Adrenal gland (tissue), 12 donors: ENCODE data around the gene VGLL4. TPM values are rescaled to one million over a fixed set of nuclear protein-coding genes. Genes with fewer than 3 reads are reported as not detected.
"Not testable (repeated sequence)": the region's sequence is repeated elsewhere in the genome, so short reads cannot be mapped to it uniquely, and the experiment has no call there.

Experiments used
- DNase-seq, 7 donors: peaks; one replicate each; pipeline ENCODE4 v3.0.0-alpha.2; 2019 to 2020
- H3K27ac ChIP-seq, 5 donors: fragments of 200-600 bp; sonication (generic) in 4 of 5; 1 replicate in 3 of 5; 2 replicates in 2 of 5; pipeline versions ENCODE4 v1.5.1 to v1.8.0; 2016 to 2020; ENCODE audit warnings: mild to moderate bottlenecking in 1 of 5
- H3K27me3 ChIP-seq: fragments of 200-600 bp; 2 replicates; pipeline ENCODE4 v1.8.0; 2021
- H3K36me3 ChIP-seq, 2 donors: fragments of 200-600 bp; replicated peaks in 1 of 2; 1 replicate in 1 of 2; 2 replicates in 1 of 2; pipeline versions ENCODE4 v1.5.1 to v1.8.0; 2018 to 2022
- H3K4me1 ChIP-seq, 2 donors: fragments of 200-600 bp; replicated peaks in 1 of 2; 1 replicate in 1 of 2; 2 replicates in 1 of 2; pipeline versions ENCODE4 v1.5.1 to v1.8.0; 2018 to 2021
- H3K4me3 ChIP-seq, 4 donors: fragments of 200-600 bp; sonication (generic) in 3 of 4; one replicate each; pipeline ENCODE4 v1.5.1; 2016 to 2018
- H3K9me3 ChIP-seq, 3 donors: fragments of 200-600 bp; sonication (generic) in 1 of 3; replicated peaks in 1 of 3; 1 replicate in 2 of 3; 2 replicates in 1 of 3; pipeline versions ENCODE4 v1.5.1 to v1.8.0; 2016 to 2021
- POLR2A ChIP-seq, 2 donors: fragments of 450-650 bp; IDR thresholded peaks; one replicate each; pipeline ENCODE4 v1.6.1; 2017; ENCODE audit warnings: antibody characterized with exemption in 2 of 2, mild to moderate bottlenecking in 2 of 2, moderate library complexity in 1 of 2
- WGBS, 4 donors: extraction: QIAGEN DNeasy Blood & Tissue Kit in 2 of 4; methylation state at CpG; one replicate each; pipeline versions ENCODE4 v1.1.5 to v1.1.7; 2013 to 2017; 5-methylcytosine and 5-hydroxymethylcytosine counted together
- intact Hi-C, 2 donors: fragments of 100-400 bp; cut with DNase I; formaldehyde crosslinking; loops; one replicate each; pipeline versions ENCODE4 v1.14.1 to v1.15.0; 2022 to 2023
- polyA plus RNA-seq, 3 donors: library from polyadenylated mRNA; stranded (reverse); fragments of 200-250 nt in 2 of 3; fragments of 350-450 nt in 1 of 3; fragmentation: Illumina TruSeq in 1 of 3; extraction: RNeasy Lipid Tissue Mini Kit (QIAGEN cat#74804) in 1 of 3; gene quantifications; one replicate each; pipeline ENCODE4 v1.2.3, GENCODE V29; 2013 to 2014
- total RNA-seq, 9 donors: library from RNA; depleted of rRNA in 4 of 9; stranded (reverse); fragments of >200 nt in 4 of 9; fragments of 120-200 nt in 1 of 9; fragmentation: NEBNext Ultra II Directional in 1 of 9; extraction: Animal tissue kit (Norgen Biotek cat#: 25700) in 1 of 9; gene quantifications; one replicate each; pipeline versions ENCODE4 v1.1.0 to v1.2.4, GENCODE V29; 2013 to 2023
- TF ChIP-seq, protein P1 (sequence below), 6 experiments: fragments of 450-650 bp in 4 of 6; fragments of 200-600 bp in 2 of 6; sonication (generic) in 1 of 6; IDR thresholded peaks; 1 replicate in 5 of 6; 2 replicates in 1 of 6; pipeline versions ENCODE4 v1.5.1 to v1.8.0; 2016 to 2021; ENCODE audit warnings: antibody characterized with exemption in 6 of 6, mild to moderate bottlenecking in 2 of 6, moderate library complexity in 1 of 6
- donor health status: healthy with polysubstance abuse.
- donor health status: Bipolar disorder and iron deficiency.
- donor health status: DM: yes; HTN: yes; CAD: no.
- donor health status: DM: no; HTN: no; CAD: no.
- donor health status: DM: no; HTN: no; CAD: no.
- donor health status: DM: yes; HTN: yes; CAD: no.

VGLL4 gene
- total and polyA plus RNA-seq, 12 donors = 38.3 to 153 (median 86.4) TPM

- H3K4me3 ChIP-seq = no peak overlapping the region
- 79 to 81% (median 80%) methylated on average over 8 of the region's 8 CpGs for WGBS, 4 donors
- H3K36me3 ChIP-seq = peaks cover 0 to 4% of the 10 kb centered on the region in 2 donors
- TF ChIP-seq, protein P1, sequence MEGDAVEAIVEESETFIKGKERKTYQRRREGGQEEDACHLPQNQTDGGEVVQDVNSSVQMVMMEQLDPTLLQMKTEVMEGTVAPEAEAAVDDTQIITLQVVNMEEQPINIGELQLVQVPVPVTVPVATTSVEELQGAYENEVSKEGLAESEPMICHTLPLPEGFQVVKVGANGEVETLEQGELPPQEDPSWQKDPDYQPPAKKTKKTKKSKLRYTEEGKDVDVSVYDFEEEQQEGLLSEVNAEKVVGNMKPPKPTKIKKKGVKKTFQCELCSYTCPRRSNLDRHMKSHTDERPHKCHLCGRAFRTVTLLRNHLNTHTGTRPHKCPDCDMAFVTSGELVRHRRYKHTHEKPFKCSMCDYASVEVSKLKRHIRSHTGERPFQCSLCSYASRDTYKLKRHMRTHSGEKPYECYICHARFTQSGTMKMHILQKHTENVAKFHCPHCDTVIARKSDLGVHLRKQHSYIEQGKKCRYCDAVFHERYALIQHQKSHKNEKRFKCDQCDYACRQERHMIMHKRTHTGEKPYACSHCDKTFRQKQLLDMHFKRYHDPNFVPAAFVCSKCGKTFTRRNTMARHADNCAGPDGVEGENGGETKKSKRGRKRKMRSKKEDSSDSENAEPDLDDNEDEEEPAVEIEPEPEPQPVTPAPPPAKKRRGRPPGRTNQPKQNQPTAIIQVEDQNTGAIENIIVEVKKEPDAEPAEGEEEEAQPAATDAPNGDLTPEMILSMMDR (IDR thresholded peaks at IDR 0.05) = no peak
- TF ChIP-seq POLR2A (IDR thresholded peaks at IDR 0.05) = no peak
- intact Hi-C loops = no loop called here
- H3K9me3 ChIP-seq = no peaks in the 10 kb centered on the region
- H3K4me1 ChIP-seq = no peaks in the 10 kb centered on the region
- no peaks in the 10 kb centered on the region for H3K27me3 ChIP-seq
- DNase-seq = no peak
- H3K27ac ChIP-seq = no peak overlapping the region
These were observed 47.4 kb upstream of the VGLL4 start for GRCh38 chr3:11690863-11691766.

DNA sequence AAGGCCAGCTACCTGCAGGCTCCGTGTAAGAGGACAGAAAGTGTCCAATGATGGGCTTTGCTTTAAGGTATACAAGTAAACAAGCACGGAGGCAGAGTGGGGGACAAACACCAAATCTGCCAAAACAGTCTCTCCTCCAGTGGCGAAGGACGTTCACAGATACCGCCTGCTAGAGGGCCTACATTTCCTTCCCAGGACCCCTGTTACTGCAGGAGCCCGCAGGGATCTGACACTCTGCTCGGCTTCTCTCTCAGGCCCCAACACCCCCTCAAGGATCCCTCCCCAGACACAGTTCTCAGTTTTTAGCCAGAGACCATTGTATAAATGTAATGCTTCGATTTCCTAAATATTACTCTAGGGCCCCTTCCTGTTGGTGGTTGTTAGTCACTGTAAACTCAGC, 46.0 kb upstream of the VGLL4 start:
- H3K9me3 ChIP-seq = no peaks in the 10 kb centered on the region
- no peak overlapping the region for H3K27ac ChIP-seq
- 80 to 87% (median 85%) methylated on average over 8 of the region's 8 CpGs for WGBS, 4 donors
- intact Hi-C loops = no loop called here
- peaks cover 0 to 3% of the 10 kb centered on the region in 2 donors for H3K36me3 ChIP-seq
- no peak for TF ChIP-seq POLR2A (IDR thresholded peaks at IDR 0.05)
- TF ChIP-seq, protein P1 (IDR thresholded peaks at IDR 0.05) = no peak
- H3K4me3 ChIP-seq = no peak overlapping the region
- no peak for DNase-seq
- no peaks in the 10 kb centered on the region for H3K4me1 ChIP-seq
- no peaks in the 10 kb centered on the region for H3K27me3 ChIP-seq

- not testable (repeated sequence) for H3K27me3 ChIP-seq
These were observed 41.3 kb upstream of the VGLL4 start for GRCh38 chr3:11684980-11685379.

DNA sequence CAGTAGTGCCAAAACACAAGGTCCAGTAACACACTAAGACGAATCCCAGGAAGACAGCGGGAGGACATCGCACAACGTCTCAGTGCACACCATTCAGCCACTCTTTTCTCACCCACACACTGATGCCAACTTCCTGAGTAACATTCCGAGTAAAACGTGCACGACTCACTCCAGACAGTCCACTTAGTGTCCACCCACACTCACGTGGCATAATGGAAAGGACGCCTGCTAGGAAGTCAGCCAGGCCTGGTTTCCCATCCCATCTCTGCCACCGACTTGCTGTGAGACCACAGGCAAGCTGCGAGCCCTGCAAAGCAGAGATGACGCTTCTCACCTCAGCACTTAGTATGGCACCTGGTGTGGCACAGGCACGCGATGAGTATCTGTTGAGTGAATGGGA, 36.8 kb upstream of the VGLL4 start:
- no peak for DNase-seq
- intact Hi-C loops = no loop called here

More at GRCh38 chr3:11684980-11685379, 41.3 kb upstream of the VGLL4 start:
- H3K4me1 ChIP-seq, DNase-seq, H3K4me3 ChIP-seq, H3K27ac ChIP-seq, H3K36me3 ChIP-seq, intact Hi-C loops, H3K9me3 ChIP-seq: not testable (repeated sequence)
- WGBS, 4 donors = 94 to 99% (median 97%) methylated on average over 6 of the region's 6 CpGs

More for the DNA sequence above, 36.8 kb upstream of the VGLL4 start:
- H3K27ac ChIP-seq = no peak overlapping the region
- no peaks in the 10 kb centered on the region for H3K36me3 ChIP-seq
- H3K4me3 ChIP-seq = no peak overlapping the region
- 86 to 89% (median 88%) methylated on average over 12 to 14 of the region's 14 CpGs for WGBS, 4 donors
- no peaks in the 10 kb centered on the region for H3K9me3 ChIP-seq
- TF ChIP-seq POLR2A (IDR thresholded peaks at IDR 0.05) = no peak
- TF ChIP-seq, protein P1 (IDR thresholded peaks at IDR 0.05) = no peak
- H3K27me3 ChIP-seq = no peaks in the 10 kb centered on the region
- no peaks in the 10 kb centered on the region for H3K4me1 ChIP-seq
